GM19238 (cell line): ENCODE data around the gene ERBB4.
"Not testable (repeated sequence)": the region's sequence is repeated elsewhere in the genome, so short reads cannot be mapped to it uniquely, and the experiment has no call there.

Source experiments
- DNase-seq: peaks from one replicate; pipeline ENCODE4 v3.0.0; 2011; ENCODE audit warnings: low spot score; ENCODE audit not compliant: insufficient read length

Gene ERBB4

GRCh38 chr2:212528106-212528856 lies 10.3 kb downstream of the ERBB4 start:
- DNase-seq, result no peak

DNA sequence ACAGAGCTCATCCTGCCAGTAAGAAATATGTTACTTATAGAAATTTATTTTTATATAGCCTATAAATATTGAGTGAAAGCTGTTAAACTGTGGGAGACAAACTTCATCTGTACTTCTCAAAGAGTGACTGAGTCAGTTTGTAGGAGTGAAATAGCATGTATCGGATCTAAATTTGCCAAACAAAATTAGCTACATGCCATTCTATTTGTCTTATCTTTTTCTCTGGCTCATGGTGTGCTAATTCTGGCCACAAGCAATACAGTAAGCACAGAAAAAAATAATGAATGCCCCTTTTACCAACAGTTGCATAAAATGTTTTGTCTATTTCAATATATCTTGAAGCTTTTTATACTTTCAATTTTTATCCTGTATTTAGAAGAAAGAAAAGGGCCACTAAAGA lies 12.5 kb downstream of the ERBB4 start:
- DNase-seq, result no peak

DNA sequence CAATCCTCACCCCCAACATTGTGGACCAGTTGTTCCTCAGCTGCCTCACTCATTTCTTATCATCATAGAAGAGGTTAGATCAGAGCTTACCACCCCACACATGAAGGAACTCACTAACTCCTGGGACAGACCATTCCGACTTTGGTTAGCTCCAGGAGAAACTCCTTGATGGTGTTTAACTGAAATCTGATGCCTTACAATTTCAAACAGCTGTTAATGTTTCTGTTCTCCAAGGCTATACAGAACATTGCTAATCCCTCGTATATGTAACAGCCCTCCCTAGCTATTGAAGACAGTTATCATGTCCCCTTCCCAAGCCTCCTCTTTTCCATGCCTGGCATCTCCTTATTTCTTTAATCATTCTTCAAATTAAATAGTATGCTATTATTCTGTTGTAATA lies 14.8 kb downstream of the ERBB4 start:
- DNase-seq, result no peak

GRCh38 chr2:212520340-212520739 lies 18.3 kb downstream of the ERBB4 start:
- no peak for DNase-seq

DNA sequence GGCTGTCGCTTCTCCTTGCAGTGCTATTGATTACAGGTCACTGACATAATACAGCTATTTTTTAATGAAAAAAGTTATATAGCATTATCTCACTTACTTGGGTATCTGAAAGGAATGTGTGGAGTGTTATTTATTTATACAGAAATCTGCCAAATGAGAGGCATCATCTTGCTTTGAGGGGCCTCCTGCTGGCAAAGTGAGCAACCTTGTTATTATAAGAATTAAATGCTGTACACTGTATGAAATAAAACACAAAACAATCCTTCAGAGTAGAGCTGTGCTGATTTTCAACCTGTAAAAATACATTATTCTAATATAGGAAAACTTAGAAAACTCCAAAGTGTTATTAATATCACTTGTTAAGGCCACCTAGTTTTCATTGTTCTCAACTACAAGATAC lies 20.9 kb downstream of the ERBB4 start:
- no peak for DNase-seq

GRCh38 chr2:212505586-212505985 lies 33.0 kb downstream of the ERBB4 start:
- no peak for DNase-seq

- no peak for DNase-seq
Measured at GRCh38 chr2:212495046-212495445, 43.6 kb downstream of the ERBB4 start.

GRCh38 chr2:212494418-212495020 lies 44.1 kb downstream of the ERBB4 start:
- DNase-seq, result no peak

DNA sequence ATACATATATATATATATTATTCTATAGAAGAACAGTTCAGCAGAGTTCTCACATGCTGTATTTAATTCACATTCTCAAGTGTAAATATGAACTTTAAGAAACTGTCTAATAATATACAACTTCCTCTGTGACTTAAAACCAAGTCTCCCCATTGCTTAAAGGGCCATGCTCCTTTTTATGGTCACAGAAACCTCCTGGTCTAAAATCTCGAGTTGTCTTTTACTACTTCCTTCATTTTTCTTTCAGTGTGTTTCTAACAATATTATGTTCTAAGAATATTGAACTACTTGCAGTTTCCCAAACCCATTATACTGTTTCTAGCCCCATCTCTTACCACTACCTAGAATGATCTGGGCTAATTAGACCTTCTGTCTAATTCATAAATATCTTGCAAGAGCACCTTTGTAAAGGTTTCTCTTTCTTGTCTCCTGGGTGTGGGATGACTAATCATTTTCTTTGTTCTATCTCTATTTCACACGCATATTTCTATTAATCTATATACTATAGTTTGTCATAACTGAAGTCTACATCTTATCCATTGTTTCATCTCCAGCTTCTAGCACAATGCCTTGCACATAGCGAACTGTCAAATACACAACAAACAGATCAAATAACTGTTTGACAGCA lies 48.8 kb downstream of the ERBB4 start:
- DNase-seq, result no peak

- DNase-seq, result no peak
Measured at GRCh38 chr2:212488611-212489010, 50.0 kb downstream of the ERBB4 start.

DNA sequence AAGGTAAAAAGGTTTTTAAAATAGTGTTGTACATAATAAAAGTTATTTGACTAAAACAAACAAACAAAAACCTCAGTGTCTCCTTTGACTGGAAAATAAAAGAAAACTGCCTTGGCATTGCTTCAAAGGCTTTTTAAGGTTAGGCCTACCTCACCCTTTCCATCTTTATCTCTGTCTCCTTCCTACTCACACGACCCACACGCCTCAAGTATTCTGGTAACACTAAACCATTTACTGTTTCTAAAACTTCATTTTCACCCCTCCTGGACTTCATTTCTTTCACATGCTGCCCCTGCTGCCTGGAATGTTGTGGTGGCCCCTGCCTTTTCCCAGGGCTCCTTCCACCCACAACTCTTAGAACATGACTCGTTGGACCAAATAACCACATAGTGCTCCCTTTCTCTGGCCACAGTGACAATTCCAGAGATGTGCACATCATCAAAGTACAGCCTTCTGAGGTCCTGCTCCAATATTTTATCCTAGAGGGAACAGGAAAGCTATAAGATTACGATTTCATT lies 54.0 kb downstream of the ERBB4 start:
- DNase-seq, result no peak

- DNase-seq, result no peak
Measured at GRCh38 chr2:212480447-212480846, 58.2 kb downstream of the ERBB4 start.

GRCh38 chr2:212477571-212477970 lies 61.0 kb downstream of the ERBB4 start:
- DNase-seq, result no peak

DNA sequence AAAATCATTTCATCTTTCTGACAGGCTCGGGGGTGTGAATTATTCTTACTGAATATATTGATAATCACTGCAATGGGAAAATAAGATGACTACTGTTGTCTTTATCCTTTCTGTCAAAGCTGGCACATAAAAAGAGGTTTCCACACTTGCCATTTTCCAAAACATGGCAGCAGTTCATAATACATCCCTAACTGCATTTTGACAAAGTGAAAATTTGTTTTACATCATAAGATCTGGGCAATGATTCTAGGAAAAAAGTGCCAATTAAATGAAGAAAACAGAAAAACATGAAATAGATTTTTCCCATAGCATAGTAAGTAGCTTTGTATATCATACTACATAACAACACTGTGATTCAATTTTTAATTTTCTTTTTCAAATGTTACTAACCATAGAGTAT lies 65.4 kb downstream of the ERBB4 start:
- DNase-seq, result no peak

GRCh38 chr2:212467551-212467950 lies 71.1 kb downstream of the ERBB4 start:
- DNase-seq, result not testable (repeated sequence)

GRCh38 chr2:212465456-212465855 lies 73.1 kb downstream of the ERBB4 start:
- no peak for DNase-seq

- not testable (repeated sequence) for DNase-seq
Measured at GRCh38 chr2:212461708-212462107, 76.9 kb downstream of the ERBB4 start.

DNA sequence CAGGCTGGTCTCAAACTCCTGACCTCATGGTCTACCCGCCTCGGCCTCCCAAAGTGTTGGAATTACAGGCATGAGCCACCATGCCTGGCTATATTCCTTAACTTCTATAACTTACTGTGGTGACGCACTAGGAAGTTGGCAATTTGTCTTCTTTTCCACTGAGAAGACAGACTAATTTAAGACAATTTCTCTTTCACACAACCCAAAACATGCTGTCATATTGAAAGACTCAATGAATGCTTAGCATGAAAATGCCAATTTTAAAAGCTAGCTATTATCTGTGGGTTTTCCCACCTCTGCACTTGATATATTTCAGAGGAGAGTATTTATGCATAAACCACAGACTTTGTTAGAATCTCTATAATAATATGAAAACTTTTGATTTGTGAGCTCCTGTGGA lies 84.5 kb downstream of the ERBB4 start:
- no peak for DNase-seq

DNA sequence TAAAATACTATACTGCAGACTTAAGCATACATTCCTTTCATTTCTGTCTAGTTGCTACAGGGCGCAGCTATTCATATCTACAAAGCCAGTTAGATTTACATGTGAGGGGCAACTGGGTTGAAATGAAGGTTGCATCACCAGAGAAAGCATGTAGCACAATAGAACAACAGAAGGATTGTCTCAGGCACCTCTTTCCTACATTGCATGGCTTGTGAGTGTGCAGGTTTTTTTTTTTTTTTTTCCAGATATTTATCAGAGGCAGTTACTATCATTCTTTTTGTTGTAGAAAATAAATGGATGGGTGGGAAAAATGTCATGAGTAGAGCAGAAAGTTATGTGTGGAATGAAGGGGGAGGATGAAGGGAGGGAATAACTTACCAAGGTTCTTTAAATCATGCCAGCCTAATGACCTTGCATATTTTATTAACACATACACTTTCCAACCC lies 86.8 kb downstream of the ERBB4 start:
- DNase-seq, result no peak

GRCh38 chr2:212448698-212449097 lies 89.9 kb downstream of the ERBB4 start:
- no peak for DNase-seq

GRCh38 chr2:212441821-212442220 lies 96.8 kb downstream of the ERBB4 start:
- no peak for DNase-seq

DNA sequence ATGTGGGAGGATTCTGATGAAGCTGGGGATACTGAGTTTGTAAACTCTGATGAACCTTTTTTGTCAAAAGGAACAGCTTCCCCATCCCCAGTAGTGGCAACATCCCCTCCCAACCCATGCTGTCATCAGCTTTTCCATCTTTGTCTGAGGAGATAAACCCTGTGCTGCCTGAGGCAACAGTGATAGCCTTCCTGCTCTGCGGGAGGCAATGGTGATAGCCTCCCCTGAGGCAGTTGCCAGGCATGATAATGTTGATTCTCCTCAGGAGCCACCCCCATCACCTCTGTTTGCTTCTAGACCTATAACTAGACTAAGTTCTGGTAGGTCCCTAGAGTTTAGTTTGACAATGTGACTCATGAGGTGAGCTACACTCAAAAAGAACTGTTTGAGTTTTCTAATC lies 97.5 kb downstream of the ERBB4 start:
- DNase-seq, result no peak
